GM21360 (cell line): ENCODE data around the gene CRMP1.
"Not testable (repeated sequence)": the region's sequence is repeated elsewhere in the genome, so short reads cannot be mapped to it uniquely, and the experiment has no call there.

Experiments
- ATAC-seq: cut with Tn5 transposase; IDR thresholded peaks from one replicate; pipeline ENCODE4 v1.9.1; 2021; ENCODE audit warnings: mild to moderate bottlenecking, moderate library complexity; ENCODE audit not compliant: unreplicated experiment

CRMP1 gene

GRCh38 chr4:5825321-5826041 lies 67.4 kb downstream of the CRMP1 start:
- no peak for ATAC-seq

GRCh38 chr4:5824635-5825034 lies 68.3 kb downstream of the CRMP1 start:
- no peak for ATAC-seq

GRCh38 chr4:5824227-5824626 lies 68.7 kb downstream of the CRMP1 start:
- ATAC-seq = no peak

GRCh38 chr4:5823542-5824211 lies 69.2 kb downstream of the CRMP1 start:
- ATAC-seq = peak; percentile 60

GRCh38 chr4:5822619-5823018 lies 70.3 kb downstream of the CRMP1 start:
- ATAC-seq = no peak

GRCh38 chr4:5821665-5822358 lies 71.1 kb downstream of the CRMP1 start:
- ATAC-seq = no peak

- ATAC-seq = no peak
Measured at GRCh38 chr4:5816851-5817375, 76.0 kb downstream of the CRMP1 start.

- ATAC-seq = no peak
Measured at GRCh38 chr4:5816101-5816500, 76.8 kb downstream of the CRMP1 start.

- no peak for ATAC-seq
Measured at GRCh38 chr4:5815641-5816040, 77.2 kb downstream of the CRMP1 start.

- ATAC-seq = no peak
Measured at GRCh38 chr4:5814421-5814820, 78.5 kb downstream of the CRMP1 start.

- ATAC-seq = no peak
Measured at GRCh38 chr4:5813882-5814255, 79.0 kb downstream of the CRMP1 start.

GRCh38 chr4:5812506-5813229 lies 80.2 kb downstream of the CRMP1 start:
- peak; percentile 73 for ATAC-seq

- ATAC-seq = not testable (repeated sequence)
Measured at GRCh38 chr4:5812057-5812456, 80.8 kb downstream of the CRMP1 start.

- ATAC-seq = no peak
Measured at GRCh38 chr4:5810770-5811430, 82.0 kb downstream of the CRMP1 start.

GRCh38 chr4:5810151-5810550 lies 82.7 kb downstream of the CRMP1 start:
- ATAC-seq = no peak

GRCh38 chr4:5809216-5809776 lies 83.6 kb downstream of the CRMP1 start:
- ATAC-seq = no peak

GRCh38 chr4:5808081-5808741 lies 84.7 kb downstream of the CRMP1 start:
- no peak for ATAC-seq

- ATAC-seq = no peak
Measured at GRCh38 chr4:5805270-5805669, 87.6 kb downstream of the CRMP1 start.

- ATAC-seq = no peak
Measured at GRCh38 chr4:5804656-5805055, 88.2 kb downstream of the CRMP1 start.

GRCh38 chr4:5802565-5802964 lies 90.3 kb downstream of the CRMP1 start:
- no peak for ATAC-seq
